ENCODE measurements around the gene NCOA1. TPM values are rescaled to one million over a fixed set of nuclear protein-coding genes. Genes with fewer than 3 reads are reported as not detected.
A peak's percentile ranks its signal among the peaks of the same experiment; 100 is the strongest.

The NCOA1 gene
- total and polyA plus RNA-seq, 2 experiments from 2014 or later: 6.7 to 9.1 TPM

DNA sequence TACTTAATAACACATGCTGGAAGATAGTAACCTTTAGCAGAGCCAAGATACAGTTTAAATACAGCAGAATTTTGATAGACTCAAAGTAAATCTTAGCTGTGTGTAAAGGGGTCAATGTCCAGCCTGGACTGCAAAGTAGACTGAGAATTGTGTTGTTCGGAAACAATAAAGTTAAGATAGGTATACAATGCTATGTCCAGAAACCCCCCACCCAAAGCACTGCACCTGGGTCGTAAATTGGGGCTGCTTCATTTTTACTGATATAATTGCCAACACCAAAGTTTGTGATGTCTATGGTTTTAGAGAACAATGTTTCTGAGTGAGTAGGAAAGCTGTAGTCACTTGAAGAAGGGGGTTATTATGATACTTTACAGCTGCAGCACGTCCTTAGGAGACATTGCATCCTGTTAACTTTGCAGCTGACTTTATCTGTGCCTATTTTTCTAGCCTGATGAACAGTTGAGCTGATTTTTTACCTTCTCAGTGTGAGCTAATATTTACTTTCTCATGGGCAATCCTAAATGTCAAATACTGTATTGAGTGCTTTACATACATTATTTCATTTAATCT is 4.3 kb upstream of the NCOA1 start:
- no peaks in the 10 kb centered on the region for H3K36me3 ChIP-seq
- no peak for DNase-seq (ENCODE audit: low read depth in 1 of 2, low spot score in 1 of 2)
- peaks cover 8% of the 10 kb centered on the region for H3K4me1 ChIP-seq (ENCODE audit: low read depth)
- TF ChIP-seq, protein P1, sequence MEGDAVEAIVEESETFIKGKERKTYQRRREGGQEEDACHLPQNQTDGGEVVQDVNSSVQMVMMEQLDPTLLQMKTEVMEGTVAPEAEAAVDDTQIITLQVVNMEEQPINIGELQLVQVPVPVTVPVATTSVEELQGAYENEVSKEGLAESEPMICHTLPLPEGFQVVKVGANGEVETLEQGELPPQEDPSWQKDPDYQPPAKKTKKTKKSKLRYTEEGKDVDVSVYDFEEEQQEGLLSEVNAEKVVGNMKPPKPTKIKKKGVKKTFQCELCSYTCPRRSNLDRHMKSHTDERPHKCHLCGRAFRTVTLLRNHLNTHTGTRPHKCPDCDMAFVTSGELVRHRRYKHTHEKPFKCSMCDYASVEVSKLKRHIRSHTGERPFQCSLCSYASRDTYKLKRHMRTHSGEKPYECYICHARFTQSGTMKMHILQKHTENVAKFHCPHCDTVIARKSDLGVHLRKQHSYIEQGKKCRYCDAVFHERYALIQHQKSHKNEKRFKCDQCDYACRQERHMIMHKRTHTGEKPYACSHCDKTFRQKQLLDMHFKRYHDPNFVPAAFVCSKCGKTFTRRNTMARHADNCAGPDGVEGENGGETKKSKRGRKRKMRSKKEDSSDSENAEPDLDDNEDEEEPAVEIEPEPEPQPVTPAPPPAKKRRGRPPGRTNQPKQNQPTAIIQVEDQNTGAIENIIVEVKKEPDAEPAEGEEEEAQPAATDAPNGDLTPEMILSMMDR (IDR thresholded peaks at IDR 0.05; ENCODE audit: low read depth, low read length): no peak
- H3K27ac ChIP-seq: no peak overlapping the region
- H3K9me3 ChIP-seq (ENCODE audit: low read depth): no peaks in the 10 kb centered on the region
- peaks cover 72% of the 10 kb centered on the region for H3K27me3 ChIP-seq
- H3K4me3 ChIP-seq: no peak overlapping the region

DNA sequence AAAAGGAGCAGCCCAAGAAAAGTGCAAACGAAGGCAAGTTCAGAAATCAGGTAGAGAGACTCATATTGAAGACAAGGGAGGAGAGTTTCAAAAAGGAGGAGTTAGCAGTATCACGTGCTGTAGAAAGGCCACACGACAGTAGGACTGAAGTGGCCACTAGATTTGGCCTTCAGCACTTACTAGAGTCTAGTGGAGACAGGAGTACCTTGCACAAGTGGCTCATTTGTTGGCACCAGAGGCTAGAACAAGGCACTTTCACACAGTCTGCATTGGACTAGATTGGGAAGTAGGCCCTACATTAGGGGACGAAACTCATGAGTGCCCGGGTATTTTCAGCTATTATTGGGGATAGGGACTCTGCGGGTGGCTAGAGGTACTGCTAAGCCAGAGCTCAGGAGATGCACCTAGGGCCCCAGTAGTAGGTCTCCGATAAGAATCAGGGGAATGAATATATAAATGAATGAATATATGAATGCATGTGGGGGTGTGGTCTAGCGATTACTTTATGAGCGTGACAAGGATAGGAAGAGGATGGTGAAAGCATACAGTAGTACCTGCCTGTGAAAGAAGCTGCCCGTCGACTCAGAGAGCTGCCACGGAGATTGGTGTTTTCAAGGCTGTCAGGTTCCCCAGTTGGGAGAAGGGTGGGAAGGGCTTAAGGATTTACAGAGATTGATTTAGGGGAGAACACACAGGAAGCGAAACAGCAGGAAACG is 1.4 kb upstream of the NCOA1 start:
- H3K27me3 ChIP-seq: peaks cover 72% of the 10 kb centered on the region
- H3K36me3 ChIP-seq: no peaks in the 10 kb centered on the region
- H3K4me3 ChIP-seq: no peak overlapping the region
- peak in 1 of 2 donors; percentile 86 for DNase-seq (ENCODE audit: low read depth in 1 of 2, low spot score in 1 of 2)
- TF ChIP-seq, protein P1 (IDR thresholded peaks at IDR 0.05; ENCODE audit: low read depth, low read length): no peak
- H3K9me3 ChIP-seq (ENCODE audit: low read depth): no peaks in the 10 kb centered on the region
- H3K4me1 ChIP-seq (ENCODE audit: low read depth): peaks cover 8% of the 10 kb centered on the region
- no peak overlapping the region for H3K27ac ChIP-seq

DNA sequence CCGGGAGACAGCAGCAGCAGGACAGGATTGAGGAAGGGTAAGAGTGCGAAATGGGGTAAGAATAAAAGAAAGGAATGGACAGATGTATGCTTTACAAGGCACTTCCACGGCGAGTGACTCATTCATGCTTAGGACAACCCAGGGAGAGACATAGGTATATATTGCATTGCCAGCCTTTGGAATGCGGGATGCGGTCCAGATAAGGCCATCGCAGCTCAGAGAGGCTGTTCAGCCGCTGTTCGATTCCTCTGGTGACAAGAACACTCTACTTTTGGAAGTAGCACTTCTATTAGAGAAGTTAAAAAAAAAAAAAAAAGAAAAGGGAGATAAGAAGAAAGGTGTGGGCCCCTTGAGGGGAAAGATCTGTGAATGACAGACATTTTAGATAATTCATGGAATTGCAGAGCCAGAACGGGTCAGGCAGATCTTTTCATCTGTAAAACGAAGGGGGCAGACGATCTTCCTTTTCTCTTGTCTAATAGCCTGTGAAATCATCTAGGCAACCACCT is 819 bp upstream of the NCOA1 start:
- H3K4me3 ChIP-seq: peak overlapping the region; percentile 39
- H3K36me3 ChIP-seq: no peaks in the 10 kb centered on the region
- H3K27me3 ChIP-seq: peaks cover 71% of the 10 kb centered on the region
- peak overlapping the region; percentile 27 for H3K27ac ChIP-seq
- peaks cover 8% of the 10 kb centered on the region for H3K4me1 ChIP-seq (ENCODE audit: low read depth)
- TF ChIP-seq, protein P1 (IDR thresholded peaks at IDR 0.05; ENCODE audit: low read depth, low read length): no peak
- H3K9me3 ChIP-seq (ENCODE audit: low read depth): no peaks in the 10 kb centered on the region
- DNase-seq (ENCODE audit: low read depth in 1 of 2, low spot score in 1 of 2): peak; percentile 21 to 50

DNA sequence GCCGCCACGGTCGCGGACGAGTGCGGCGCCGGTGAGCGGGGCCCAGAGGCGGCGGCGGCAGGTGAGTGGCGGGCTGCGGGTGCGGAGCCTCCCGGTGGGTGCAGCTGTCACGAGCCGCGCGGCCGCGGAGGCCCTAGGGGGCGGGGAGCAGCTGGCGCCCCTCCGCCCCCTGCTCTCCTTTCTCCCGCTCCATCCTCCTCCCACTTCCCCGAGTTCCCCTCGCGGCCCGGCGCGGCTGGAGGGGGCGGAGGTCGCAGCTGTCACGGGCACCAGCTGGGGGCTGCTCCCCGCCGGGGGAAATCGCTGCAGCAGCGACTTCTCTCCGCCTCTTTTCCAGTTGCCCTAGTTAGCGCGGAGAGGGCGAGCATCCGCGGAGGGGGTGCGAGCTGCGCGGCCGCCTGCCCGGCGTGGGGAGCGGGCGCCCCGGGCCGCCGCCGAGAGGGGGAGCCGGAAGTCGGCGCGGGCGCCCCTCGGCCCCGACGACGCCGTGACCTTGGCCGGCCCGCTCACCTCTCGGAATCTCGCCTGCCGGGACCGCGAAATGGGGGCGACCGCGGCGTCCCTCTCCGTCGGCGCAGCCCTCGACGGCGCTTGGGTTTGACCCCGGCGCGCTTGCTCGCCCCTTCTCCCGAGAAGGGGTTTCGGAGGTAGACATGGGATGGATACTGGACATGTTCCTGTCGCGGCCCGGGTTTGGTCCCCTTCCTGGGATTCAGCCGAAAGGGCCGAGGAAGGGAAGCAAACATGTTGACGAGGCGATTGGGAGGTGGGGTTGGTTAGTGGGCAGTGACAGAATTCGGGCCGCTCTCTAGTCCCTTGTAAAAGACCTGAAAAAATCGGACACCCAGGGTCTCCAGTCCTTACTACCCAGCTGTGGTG is 727 bp downstream of the NCOA1 start:
- no peak overlapping the region for H3K27ac ChIP-seq

More for the DNA sequence above, 727 bp downstream of the NCOA1 start:
- DNase-seq (ENCODE audit: low read depth in 1 of 2, low spot score in 1 of 2): peak; percentile 45 to 48
- TF ChIP-seq, protein P1 (IDR thresholded peaks at IDR 0.05; ENCODE audit: low read depth, low read length): no peak
- H3K36me3 ChIP-seq: no peaks in the 10 kb centered on the region
- H3K4me1 ChIP-seq (ENCODE audit: low read depth): peaks cover 8% of the 10 kb centered on the region
- H3K9me3 ChIP-seq (ENCODE audit: low read depth): no peaks in the 10 kb centered on the region
- H3K27me3 ChIP-seq: peaks cover 71% of the 10 kb centered on the region
- peak overlapping the region; percentile 77 for H3K4me3 ChIP-seq

Measured in cardiac muscle cell (in vitro differentiated cells and primary cell).